Measurements from ENCODE around the gene THOP1. TPM values are rescaled to one million over a fixed set of nuclear protein-coding genes. Genes with fewer than 3 reads are reported as not detected.

The THOP1 gene
- total RNA-seq, 4 donors from 2014 or later, result 57.8 to 88.6 (median 74.7) TPM

DNA sequence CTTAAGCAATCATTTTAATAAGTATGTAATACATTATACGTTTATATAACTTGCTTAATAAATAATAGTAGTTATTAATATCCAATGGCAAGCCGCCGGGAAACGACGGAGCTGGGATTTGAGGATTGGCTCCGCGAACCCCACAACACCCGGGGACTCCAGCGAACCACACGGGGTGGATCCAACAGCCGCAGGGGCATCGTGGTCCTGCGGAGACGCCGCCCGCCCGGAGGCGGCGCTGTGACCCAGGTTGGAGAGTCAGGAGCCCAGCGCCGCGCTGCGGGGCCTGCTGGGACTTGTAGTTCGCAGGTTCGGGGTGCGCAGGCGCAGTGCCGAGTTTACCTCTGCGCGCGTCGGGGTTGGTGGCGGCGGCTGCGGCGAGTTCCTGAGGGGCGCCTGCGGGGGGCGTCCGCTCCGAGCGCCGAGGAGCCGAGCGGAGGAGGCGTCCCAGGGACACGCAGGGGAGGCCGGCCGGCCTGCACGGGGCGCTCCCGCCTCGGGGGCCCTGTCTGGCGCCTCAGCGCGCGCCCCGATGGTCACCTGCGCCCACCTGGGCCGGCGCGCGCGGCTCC lies 34.3 kb downstream of the THOP1 start, which contains the start of gene ZNF554:
Gene ZNF554 (plus strand): TSS at position 329 of the 572 bp plus-strand sequence. CDS start 204 bp downstream, at position 533.
- Histone ChIP-seq H3K4me1 (peaks cover 0 to 18% (median 4%) of the 10 kb centered on the region in 3 donors), H3K27ac (peak within 1 kb of the TSS; percentile 53 to 85 (median 74)), H3K27me3 (no peaks in the 10 kb centered on the region), H3K9me3 (no peaks in the 10 kb centered on the region), H3K36me3 (peaks cover 0 to 20% (median under 1%) of the 10 kb centered on the region in 3 donors), H3K4me3 (peak within 1 kb of the TSS; percentile 75 to 99 (median 96))
- peak in 2 of 4 donors; percentile 29 to 41 for TF ChIP-seq POLR2A (IDR thresholded peaks at IDR 0.05)
- TF ChIP-seq, protein P1, sequence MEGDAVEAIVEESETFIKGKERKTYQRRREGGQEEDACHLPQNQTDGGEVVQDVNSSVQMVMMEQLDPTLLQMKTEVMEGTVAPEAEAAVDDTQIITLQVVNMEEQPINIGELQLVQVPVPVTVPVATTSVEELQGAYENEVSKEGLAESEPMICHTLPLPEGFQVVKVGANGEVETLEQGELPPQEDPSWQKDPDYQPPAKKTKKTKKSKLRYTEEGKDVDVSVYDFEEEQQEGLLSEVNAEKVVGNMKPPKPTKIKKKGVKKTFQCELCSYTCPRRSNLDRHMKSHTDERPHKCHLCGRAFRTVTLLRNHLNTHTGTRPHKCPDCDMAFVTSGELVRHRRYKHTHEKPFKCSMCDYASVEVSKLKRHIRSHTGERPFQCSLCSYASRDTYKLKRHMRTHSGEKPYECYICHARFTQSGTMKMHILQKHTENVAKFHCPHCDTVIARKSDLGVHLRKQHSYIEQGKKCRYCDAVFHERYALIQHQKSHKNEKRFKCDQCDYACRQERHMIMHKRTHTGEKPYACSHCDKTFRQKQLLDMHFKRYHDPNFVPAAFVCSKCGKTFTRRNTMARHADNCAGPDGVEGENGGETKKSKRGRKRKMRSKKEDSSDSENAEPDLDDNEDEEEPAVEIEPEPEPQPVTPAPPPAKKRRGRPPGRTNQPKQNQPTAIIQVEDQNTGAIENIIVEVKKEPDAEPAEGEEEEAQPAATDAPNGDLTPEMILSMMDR (IDR thresholded peaks at IDR 0.05), result peak; percentile 94 to 99 (median 97)
- 1 to 2% methylated on average over 13 to 19 of the region's 64 CpGs for WGBS, 2 donors
- DNase-seq, result peak; percentile 77
- intact Hi-C loops (cut with DNase I), result no loop called here

DNA sequence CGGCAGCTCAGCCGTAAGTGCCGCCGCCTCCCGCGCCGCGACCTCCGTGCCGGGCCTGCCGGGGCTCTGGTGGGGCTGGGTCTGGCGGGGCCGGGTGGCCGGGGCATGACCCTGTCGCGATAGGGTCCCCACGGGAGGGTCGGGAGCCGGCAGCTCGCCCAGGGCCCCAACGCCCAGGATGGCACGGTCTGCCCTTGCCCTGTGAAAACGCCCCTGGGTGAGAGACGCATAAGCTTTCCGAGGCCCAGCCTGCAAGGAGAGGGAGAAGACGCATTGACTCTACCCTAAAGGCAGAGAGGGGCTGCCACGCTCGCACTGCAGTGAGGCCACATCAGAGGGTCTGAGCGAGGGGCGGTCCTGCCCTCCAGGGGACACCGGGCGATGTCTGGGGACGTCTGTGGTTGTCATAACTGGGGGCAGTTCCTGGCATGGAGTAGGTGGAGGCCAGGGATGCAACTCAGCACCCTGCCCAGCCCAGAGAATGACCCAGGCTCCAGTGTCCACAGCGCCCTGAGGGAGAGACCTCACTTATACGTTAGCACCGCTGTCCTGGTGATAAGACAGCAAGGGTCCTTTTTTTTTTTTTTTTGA lies 34.9 kb downstream of the THOP1 start:
- Histone ChIP-seq H3K27me3 (no peaks in the 10 kb centered on the region), H3K4me1 (peaks cover 0 to 18% (median 4%) of the 10 kb centered on the region in 3 donors), H3K9me3 (no peaks in the 10 kb centered on the region), H3K27ac (peak overlapping the region; percentile 53 to 85 (median 74)), H3K4me3 (peak overlapping the region; percentile 75 to 99 (median 96)), H3K36me3 (peaks cover 0 to 20% (median 0%) of the 10 kb centered on the region in 3 donors)
- WGBS, 2 donors, result 4 to 23% methylated on average over 5 to 8 of the region's 36 CpGs
- intact Hi-C loops (cut with DNase I), result no loop called here
- TF ChIP-seq, protein P1 (IDR thresholded peaks at IDR 0.05), result no peak
- no peak for TF ChIP-seq POLR2A (IDR thresholded peaks at IDR 0.05)
- DNase-seq, result no peak

DNA sequence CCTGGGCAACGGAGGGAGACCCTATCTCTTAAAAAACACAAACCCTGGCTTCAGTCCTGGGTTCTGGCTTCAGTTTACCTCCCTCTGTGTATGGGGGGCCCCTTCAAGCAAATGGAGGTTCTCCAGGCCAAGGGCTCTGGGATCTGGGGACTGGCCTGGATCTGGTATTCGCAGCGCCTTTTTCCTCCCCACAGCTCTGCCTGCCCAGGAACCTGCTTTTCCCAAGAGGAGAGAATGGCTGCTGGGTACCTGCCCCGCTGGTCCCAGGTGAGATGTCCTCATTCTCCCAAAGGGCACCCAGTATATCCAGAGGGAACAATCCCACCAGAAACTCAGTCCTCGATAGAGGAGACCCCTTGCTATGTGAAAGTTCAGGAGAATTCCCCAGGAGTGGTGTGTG lies 37.5 kb downstream of the THOP1 start:
- Histone ChIP-seq H3K4me1 (peaks cover 0 to 18% (median 4%) of the 10 kb centered on the region in 3 donors), H3K27me3 (no peaks in the 10 kb centered on the region), H3K36me3 (peaks cover 0 to 34% (median 0%) of the 10 kb centered on the region in 3 donors), H3K9me3 (no peaks in the 10 kb centered on the region), H3K27ac (no peak overlapping the region), H3K4me3 (no peak overlapping the region)
- intact Hi-C loops (cut with DNase I), result no loop called here
- DNase-seq, result no peak
- WGBS, 2 donors, result 75 to 89% methylated on average over 2 to 3 of the region's 5 CpGs
- no peak for TF ChIP-seq POLR2A (IDR thresholded peaks at IDR 0.05)
- TF ChIP-seq, protein P1 (IDR thresholded peaks at IDR 0.05), result no peak

DNA sequence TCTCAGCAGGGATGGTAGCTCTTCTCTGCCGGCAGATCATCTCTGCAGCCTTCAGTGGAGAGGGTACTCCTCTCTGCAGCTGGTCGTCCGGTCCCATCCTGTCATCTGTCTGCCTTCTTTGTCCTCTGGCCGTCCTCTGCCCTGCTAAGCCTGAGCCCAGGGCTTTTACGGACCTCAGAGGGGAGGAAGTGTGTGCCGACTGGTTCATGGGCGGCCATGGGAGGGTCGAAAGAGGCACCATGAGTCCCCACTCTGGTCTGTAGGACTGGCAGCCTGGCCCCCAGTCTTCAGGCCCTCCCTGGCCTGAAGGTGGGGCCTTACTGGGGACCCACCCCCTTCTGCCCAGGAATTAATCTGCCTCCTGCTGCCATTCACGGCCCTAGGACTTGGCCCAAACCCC lies 38.3 kb downstream of the THOP1 start:
- H3K27ac ChIP-seq, result no peak overlapping the region
- H3K4me1 ChIP-seq, result peaks cover 0 to 18% (median 4%) of the 10 kb centered on the region in 3 donors
- H3K4me3 ChIP-seq, result no peak overlapping the region
- H3K36me3 ChIP-seq, result peaks cover 0 to 42% (median 0%) of the 10 kb centered on the region in 3 donors
- no peak for DNase-seq
- 78% methylated on average over 7 of the region's 9 CpGs; no CpG with 5 or more reads in 1 of the 2 donors for WGBS, 2 donors
- no peak for TF ChIP-seq POLR2A (IDR thresholded peaks at IDR 0.05)
- TF ChIP-seq, protein P1 (IDR thresholded peaks at IDR 0.05), result no peak
- no peaks in the 10 kb centered on the region for H3K9me3 ChIP-seq
- H3K27me3 ChIP-seq, result no peaks in the 10 kb centered on the region
- intact Hi-C loops (cut with DNase I), result no loop called here

DNA sequence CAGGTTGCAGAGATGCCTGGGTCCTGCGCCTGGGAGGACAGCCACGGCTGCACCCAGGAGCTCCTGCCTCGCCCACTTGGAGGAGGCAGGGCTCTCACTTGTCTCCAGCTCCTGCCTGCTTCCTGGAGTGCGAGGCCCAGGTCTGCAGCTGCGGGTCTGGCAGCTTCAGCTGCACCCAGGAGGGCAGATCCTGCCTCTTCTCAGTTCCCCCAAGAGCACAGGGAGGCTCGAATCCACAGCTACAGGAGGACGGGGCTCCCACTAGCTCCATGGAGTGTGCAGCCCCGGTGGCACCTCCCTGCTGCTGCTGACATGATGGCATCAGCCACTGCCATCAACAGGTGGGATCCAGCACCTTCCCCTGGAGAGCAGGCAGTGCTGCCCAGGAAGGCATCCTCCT lies 38.8 kb downstream of the THOP1 start:
- Histone ChIP-seq H3K9me3 (no peaks in the 10 kb centered on the region), H3K27me3 (no peaks in the 10 kb centered on the region), H3K36me3 (peaks cover 0 to 44% (median 0%) of the 10 kb centered on the region in 3 donors), H3K4me3 (no peak overlapping the region), H3K27ac (no peak overlapping the region), H3K4me1 (peaks cover 0 to 17% (median 4%) of the 10 kb centered on the region in 3 donors)
- DNase-seq, result no peak
- WGBS, 2 donors, result 80% methylated on average over 2 of the region's 8 CpGs; no CpG with 5 or more reads in 1 of the 2 donors
- intact Hi-C loops (cut with DNase I), result no loop called here
- TF ChIP-seq, protein P1 (IDR thresholded peaks at IDR 0.05), result no peak
- TF ChIP-seq POLR2A (IDR thresholded peaks at IDR 0.05), result no peak

Measured in esophagus squamous epithelium (tissue), 5 donors.